Small intestine (tissue), 7 donors: Measurements from ENCODE around the gene KRTAP10-11. TPM values are rescaled to one million over a fixed set of nuclear protein-coding genes. Genes with fewer than 3 reads are reported as not detected.
"Not testable (repeated sequence)": the region's sequence is repeated elsewhere in the genome, so short reads cannot be mapped to it uniquely, and the experiment has no call there.

Experiments
- DNase-seq, 2 donors: peaks; one replicate each; pipeline versions ENCODE4 v3.0.0 to v3.0.0-alpha.2; 2013
- FAIRE-seq: peaks from 2 replicates; lab custom pipeline; 2012; peaks lifted over from hg19 to GRCh38; lab: Jason Lieb, UNC
- H3K27ac ChIP-seq, 3 donors: one replicate each; pipeline ENCODE4 v1.5.1; 2013; ENCODE audit warnings: low read length in 2 of 3, mild to moderate bottlenecking in 2 of 3, control low read depth in 1 of 3, inconsistent platforms in 1 of 3, low read depth in 1 of 3, moderate library complexity in 1 of 3
- H3K27me3 ChIP-seq, 3 donors: one replicate each; pipeline ENCODE4 v1.6.1; 2013; ENCODE audit warnings: low read length in 3 of 3, inconsistent platforms in 1 of 3; ENCODE audit not compliant: control insufficient read depth in 3 of 3, insufficient read depth in 3 of 3
- H3K36me3 ChIP-seq, 3 donors: one replicate each; pipeline ENCODE4 v1.6.1; 2013; ENCODE audit warnings: low read length in 3 of 3, inconsistent platforms in 1 of 3, low read depth in 1 of 3, mild to moderate bottlenecking in 1 of 3, moderate library complexity in 1 of 3; ENCODE audit not compliant: control insufficient read depth in 3 of 3, insufficient read depth in 2 of 3
- H3K4me1 ChIP-seq, 3 donors: one replicate each; pipeline ENCODE4 v1.6.1; 2013; ENCODE audit warnings: low read length in 2 of 3, inconsistent platforms in 1 of 3, low read depth in 1 of 3, mild to moderate bottlenecking in 1 of 3, moderate library complexity in 1 of 3; ENCODE audit not compliant: control insufficient read depth in 3 of 3, insufficient read depth in 2 of 3
- H3K4me3 ChIP-seq, 3 donors: one replicate each; pipeline ENCODE4 v1.5.1; 2013; ENCODE audit warnings: low read length in 3 of 3, control low read depth in 1 of 3, inconsistent platforms in 1 of 3, low read depth in 1 of 3, mild to moderate bottlenecking in 1 of 3, moderate library complexity in 1 of 3
- H3K9me3 ChIP-seq, 2 donors: one replicate each; pipeline ENCODE4 v1.6.1; 2013; ENCODE audit warnings: low read depth in 1 of 2, low read length in 1 of 2; ENCODE audit not compliant: control insufficient read depth in 2 of 2, insufficient read depth in 1 of 2
- WGBS, 3 donors: extraction: QIAGEN DNeasy Blood & Tissue Kit; methylation state at CpG; one replicate each; pipeline ENCODE4 v1.1.7; 2013; 5-methylcytosine and 5-hydroxymethylcytosine counted together
- polyA plus RNA-seq, 4 donors: library from polyadenylated mRNA; stranded (reverse) in 3 of 4; unstranded in 1 of 4; fragments of 200-250 nt in 3 of 4; fragments of 120-200 nt in 1 of 4; gene quantifications; one replicate each; pipeline versions ENCODE4 v1.2.1 to v1.2.3, GENCODE V29; 2013
- donor health status: healthy with polysubstance abuse.
- donor health status: control.
- donor health status: control.
- donor health status: Bipolar disorder and iron deficiency.
- donor health status: healthy.

KRTAP10-11 gene
- polyA plus RNA-seq, 4 donors, result not detected

DNA sequence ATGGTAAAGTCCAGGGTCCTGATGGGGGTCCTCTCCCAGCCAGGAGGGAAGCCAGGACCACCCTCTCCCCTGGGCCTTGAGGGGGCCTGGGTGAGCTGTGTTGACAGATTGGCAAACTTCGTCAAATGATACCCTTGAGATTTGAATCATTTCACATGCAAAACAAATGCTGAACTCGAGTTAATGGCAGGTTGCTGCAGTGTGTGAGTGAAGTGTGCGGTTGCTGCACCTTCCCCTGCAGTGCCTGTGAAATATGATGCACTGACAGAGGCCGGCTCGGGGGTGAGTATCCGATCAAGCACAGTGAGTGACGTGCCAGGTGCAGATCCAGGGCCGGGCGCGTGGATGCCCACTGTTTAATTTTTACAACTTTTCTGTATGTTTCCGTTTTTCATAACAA lies 41.5 kb downstream of the KRTAP10-11 start:
- no peak for FAIRE-seq
- Histone ChIP-seq H3K27me3 (peaks cover 0 to 13% (median 11%) of the 10 kb centered on the region in 3 donors), H3K36me3 (no peaks in the 10 kb centered on the region), H3K9me3 (no peaks in the 10 kb centered on the region), H3K27ac (no peak overlapping the region), H3K4me1 (no peaks in the 10 kb centered on the region), H3K4me3 (no peak overlapping the region)
- 49 to 60% (median 57%) methylated on average over 11 of the region's 11 CpGs for WGBS, 3 donors
- DNase-seq, result no peak

DNA sequence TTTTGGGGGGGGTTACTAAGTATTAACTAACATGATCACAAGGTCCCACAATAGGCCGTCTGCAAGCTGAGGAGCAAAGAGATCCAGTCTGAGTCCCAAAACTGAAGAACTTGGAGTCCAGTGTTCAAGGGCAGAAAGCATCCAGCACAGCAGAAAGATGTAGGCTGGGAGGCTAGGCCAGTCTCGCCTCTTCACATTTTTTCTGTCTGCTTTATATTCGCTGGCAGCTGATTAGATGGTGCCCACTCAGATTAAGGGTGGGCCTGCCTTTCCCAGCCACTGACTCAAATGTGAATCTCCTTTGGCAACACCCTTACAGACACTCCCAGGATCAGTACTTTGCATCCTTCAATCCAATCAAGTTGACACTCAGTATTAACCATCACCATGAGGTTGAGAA lies 43.5 kb downstream of the KRTAP10-11 start:
- not testable (repeated sequence) for H3K27ac ChIP-seq, H3K4me1 ChIP-seq, H3K36me3 ChIP-seq, FAIRE-seq, DNase-seq, H3K4me3 ChIP-seq, H3K9me3 ChIP-seq
- WGBS, 3 donors, result 72 to 90% (median 73%) methylated on average over 3 of the region's 3 CpGs
- H3K27me3 ChIP-seq, result peaks cover 0 to 13% (median 11%) of the 10 kb centered on the region in 3 donors

DNA sequence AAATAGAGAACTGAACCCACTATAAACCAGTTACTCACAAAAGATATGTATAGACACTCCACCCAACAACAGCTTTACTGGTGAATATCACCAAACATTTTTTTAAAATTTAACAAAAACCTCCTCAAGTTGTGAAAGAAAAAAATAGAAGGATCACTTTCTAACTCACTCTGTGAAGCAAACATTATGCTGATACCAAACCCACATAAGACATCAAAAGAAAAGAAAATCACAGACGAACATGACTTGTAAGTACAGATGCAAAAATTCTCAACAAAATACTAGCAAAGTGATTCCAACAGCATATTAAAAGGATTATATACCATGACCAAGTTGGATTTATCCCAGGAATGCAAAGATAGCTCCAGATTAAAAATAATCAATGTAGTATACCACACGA lies 45.5 kb downstream of the KRTAP10-11 start:
- 54 to 66% (median 56%) methylated on average over 2 of the region's 2 CpGs for WGBS, 3 donors
- no peak for FAIRE-seq
- no peaks in the 10 kb centered on the region for H3K9me3 ChIP-seq
- peaks cover 0 to 18% (median 5%) of the 10 kb centered on the region in 3 donors for H3K27me3 ChIP-seq
- H3K27ac ChIP-seq, result no peak overlapping the region
- no peaks in the 10 kb centered on the region for H3K4me1 ChIP-seq
- H3K36me3 ChIP-seq, result no peaks in the 10 kb centered on the region
- no peak for DNase-seq
- H3K4me3 ChIP-seq, result no peak overlapping the region

DNA sequence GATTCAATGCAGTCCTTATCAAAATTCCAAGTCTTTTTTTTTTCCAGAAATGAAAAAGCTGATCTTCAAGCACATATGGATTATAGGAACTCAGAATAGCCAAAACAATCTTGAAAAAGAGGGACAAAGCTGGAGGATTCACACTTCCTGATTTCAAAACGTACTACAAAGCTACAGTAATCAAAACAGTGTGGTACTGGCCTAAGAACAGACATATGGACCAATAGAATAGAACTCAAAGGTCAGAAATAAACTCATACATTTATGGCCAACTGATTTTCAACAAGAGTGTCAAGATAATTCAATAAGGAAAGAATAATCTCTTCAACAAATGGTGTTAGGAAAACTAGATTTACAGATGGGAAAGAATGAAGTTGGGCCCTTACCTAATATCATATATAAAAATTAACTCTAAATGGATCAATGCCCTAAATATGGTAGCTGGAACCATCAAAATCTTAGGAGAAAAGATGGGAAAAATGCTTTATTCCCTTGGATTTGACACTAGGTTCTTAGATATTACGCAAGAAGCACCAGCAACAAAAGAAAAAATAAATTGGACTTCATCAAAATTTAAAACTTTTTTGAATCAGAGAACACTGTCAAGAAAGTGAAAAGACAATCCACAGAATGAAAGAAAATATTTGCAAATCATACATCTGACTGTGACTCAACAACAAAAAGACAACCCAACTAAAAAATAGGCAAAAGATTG lies 46.7 kb downstream of the KRTAP10-11 start:
- Histone ChIP-seq H3K27ac (no peak overlapping the region), H3K4me1 (peaks cover 0 to 3% (median 0%) of the 10 kb centered on the region in 3 donors), H3K27me3 (peaks cover 0 to 15% (median under 1%) of the 10 kb centered on the region in 3 donors), H3K36me3 (no peaks in the 10 kb centered on the region), H3K9me3 (no peaks in the 10 kb centered on the region), H3K4me3 (no peak overlapping the region)
- DNase-seq, result no peak
- WGBS, 3 donors, result 47 to 50% (median 48%) methylated on average over 2 of the region's 2 CpGs
- FAIRE-seq, result no peak

DNA sequence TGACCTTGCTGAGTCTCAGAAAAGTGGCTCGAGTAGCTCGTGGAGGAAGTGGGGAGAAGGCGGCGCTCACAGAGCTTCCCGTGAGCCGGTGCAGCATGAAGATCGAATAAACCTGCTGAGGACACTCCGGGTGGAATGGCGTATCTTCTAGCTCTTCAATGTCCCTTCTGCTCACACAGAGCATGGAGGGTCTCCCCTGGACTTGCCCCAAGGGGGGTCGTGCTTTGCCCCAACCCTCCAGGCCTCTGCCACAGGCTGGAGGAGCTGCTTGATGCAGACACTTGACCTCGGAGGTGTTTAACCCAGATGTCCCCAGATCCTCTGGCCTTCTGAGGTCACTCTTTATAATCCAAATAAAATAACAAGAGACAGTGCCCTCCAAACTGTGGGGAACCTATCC lies 48.6 kb downstream of the KRTAP10-11 start:
- FAIRE-seq (no peak), DNase-seq (no peak)
- Histone ChIP-seq H3K4me1 (peaks cover 0 to 12% (median 0%) of the 10 kb centered on the region in 3 donors), H3K27ac (no peak overlapping the region), H3K4me3 (no peak overlapping the region), H3K9me3 (no peaks in the 10 kb centered on the region), H3K27me3 (peaks cover 0 to 26% (median 10%) of the 10 kb centered on the region in 3 donors), H3K36me3 (no peaks in the 10 kb centered on the region)
- 64 to 67% (median 65%) methylated on average over 11 of the region's 11 CpGs for WGBS, 3 donors

DNA sequence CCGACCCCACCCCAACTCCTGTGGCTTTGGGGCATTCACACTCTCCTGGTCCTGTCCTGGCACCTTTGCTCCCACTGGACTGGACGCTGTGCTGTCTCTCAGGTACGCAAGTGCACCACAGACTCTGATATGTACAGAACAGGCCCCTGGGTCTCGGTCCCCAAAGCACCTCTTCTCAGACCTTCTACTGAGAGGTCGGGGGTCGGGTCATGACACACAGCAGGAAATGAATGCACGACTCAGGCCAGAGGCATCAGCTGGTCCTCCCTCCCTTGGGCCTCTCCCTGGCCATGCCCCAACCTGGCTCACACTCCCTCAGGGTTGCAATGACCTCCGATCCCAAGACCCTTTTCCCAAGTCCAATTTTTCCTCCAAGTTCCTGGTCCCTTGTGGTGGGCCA lies 49.0 kb downstream of the KRTAP10-11 start:
- Histone ChIP-seq H3K9me3 (no peaks in the 10 kb centered on the region), H3K27ac (no peak overlapping the region), H3K36me3 (no peaks in the 10 kb centered on the region), H3K27me3 (peaks cover 0 to 29% (median 10%) of the 10 kb centered on the region in 3 donors), H3K4me1 (peaks cover 0 to 12% (median 0%) of the 10 kb centered on the region in 3 donors), H3K4me3 (no peak overlapping the region)
- 56 to 65% (median 64%) methylated on average over 8 of the region's 8 CpGs for WGBS, 3 donors
- DNase-seq (no peak), FAIRE-seq (no peak)

DNA sequence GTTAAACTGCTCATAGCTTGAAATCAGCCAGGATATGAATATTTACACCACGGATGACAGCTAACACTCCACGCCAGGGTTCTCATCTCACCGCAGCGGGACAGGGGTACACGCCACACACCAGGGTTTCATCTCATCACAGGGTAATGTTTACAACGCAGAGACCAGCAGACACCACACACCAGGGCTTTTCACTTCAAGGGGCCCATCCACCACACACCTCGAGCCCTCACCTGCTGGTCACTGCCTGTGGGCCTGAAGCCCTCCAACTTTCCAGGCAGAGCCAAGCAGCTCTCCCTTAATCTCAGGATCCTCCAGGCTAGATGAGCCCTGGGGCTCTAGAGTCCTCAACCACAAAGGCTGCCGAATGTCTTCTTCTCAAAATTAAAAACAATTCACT lies 49.4 kb downstream of the KRTAP10-11 start:
- Histone ChIP-seq H3K9me3 (no peaks in the 10 kb centered on the region), H3K27me3 (peaks cover 0 to 34% (median 12%) of the 10 kb centered on the region in 3 donors), H3K4me1 (peaks cover 0 to 12% (median 0%) of the 10 kb centered on the region in 3 donors), H3K4me3 (no peak overlapping the region), H3K27ac (no peak overlapping the region), H3K36me3 (no peaks in the 10 kb centered on the region)
- 69 to 81% (median 80%) methylated on average over 8 of the region's 8 CpGs for WGBS, 3 donors
- DNase-seq, result no peak
- FAIRE-seq, result no peak

DNA sequence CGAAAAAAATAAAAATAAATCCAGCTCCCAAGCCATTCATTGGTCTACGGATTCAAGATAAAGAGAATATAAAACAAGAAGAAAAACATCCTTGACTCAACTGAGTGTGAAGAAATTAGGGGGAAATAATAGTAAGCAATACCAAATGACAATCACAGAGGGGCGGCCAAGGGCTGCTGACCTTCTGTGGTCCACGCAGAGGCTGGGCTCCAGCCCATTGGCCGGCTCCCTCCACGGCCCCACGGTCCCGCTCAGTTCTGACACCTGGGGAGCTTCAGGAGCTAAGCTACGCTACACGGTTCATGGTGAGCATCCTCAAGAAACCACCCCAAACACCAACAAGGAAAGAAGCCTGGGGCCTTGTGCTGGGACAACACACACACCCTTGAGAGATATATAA lies 50.4 kb downstream of the KRTAP10-11 start:
- DNase-seq (no peak), FAIRE-seq (no peak)
- no peaks in the 10 kb centered on the region for H3K9me3 ChIP-seq
- no peaks in the 10 kb centered on the region for H3K36me3 ChIP-seq
- H3K27ac ChIP-seq, result no peak overlapping the region
- 56 to 72% (median 64%) methylated on average over 10 of the region's 10 CpGs for WGBS, 3 donors
- H3K27me3 ChIP-seq, result peaks cover 0 to 41% (median 12%) of the 10 kb centered on the region in 3 donors
- H3K4me1 ChIP-seq, result peaks cover 0 to 12% (median 0%) of the 10 kb centered on the region in 3 donors
- no peak overlapping the region for H3K4me3 ChIP-seq
